CD4-positive, alpha-beta T cell treated with Interleukin-17A for 1 hour (primary cell): ENCODE results near the gene NFATC4.

Source experiments
- DNase-seq: peaks from one replicate; pipeline ENCODE4 v3.0.0-alpha.2; 2020

NFATC4 gene

DNA sequence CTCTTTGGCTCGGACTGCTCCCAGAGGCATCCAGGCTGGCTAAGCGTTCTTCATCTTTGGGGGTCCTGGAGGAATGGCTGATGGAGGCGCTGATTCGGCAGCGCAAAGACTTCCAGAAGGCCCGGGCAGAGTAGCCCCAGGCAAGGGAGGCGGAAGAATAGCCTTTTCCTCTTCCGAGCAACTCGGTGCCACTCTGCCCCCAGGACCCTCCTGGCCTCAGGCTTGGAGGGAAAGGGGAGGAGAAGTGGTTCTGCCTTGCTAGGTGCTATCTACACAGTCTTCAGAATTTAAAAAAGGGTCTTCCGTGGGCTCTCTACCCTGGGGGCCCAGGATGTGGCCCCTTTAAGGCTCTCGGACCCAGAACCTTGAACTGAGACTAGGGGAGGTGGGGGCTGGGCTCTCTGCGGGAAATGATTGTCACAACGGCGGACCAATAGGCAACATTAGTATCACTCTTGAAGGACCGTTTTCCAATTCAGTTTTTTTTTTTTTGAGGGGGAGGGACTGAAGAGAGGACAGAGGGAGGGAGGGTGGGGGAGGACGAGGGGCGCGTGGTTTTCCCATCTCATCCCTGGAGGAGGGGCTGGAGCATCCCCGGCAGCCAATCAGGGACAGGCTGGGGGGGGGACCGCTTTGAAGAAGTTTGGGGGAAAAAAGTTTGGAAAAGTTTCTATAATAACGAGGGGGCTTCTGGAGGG, at the start of gene NFATC4:
NFATC4 (plus strand) TSS at position 671 of the 698 bp plus-strand sequence. CDS start 157 bp downstream, outside the sequence.
- no peak for DNase-seq

DNA sequence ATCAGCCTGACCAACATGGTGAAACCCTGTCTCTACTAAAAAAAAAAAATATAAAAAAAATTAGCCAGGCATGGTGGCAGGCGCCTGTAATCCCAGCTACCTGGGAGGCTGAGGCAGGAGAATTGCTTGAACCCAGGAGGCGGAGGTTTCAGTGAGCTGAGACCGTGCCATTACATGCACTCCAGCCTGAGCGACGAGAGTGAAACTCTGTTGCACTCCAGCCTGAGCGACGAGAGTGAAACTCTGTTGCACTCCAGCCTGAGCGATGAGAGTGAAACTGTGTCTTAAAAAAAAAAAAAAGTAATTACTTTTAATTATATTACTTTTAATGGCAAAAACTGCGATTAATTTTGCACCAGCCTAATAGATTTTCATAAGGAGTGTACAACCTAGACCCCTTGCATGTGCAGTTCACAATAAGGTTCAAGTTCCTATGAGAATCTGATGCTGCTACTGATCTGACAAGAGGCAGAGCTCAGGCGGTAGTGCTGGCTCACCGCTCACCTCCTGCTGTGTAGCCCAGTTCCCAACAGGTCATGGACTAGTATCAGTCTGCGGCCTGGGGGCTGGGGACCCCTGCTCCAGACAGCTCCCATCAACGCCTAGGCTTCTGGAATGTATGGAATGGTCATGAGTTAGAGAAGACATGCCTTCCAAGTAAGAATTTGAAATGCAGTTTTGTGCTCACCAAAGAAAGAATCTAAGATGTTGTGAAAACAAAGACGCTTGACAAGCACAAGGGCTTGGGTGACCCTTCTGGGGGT, 46.6 kb upstream of the NFATC4 start:
- DNase-seq = no peak

DNA sequence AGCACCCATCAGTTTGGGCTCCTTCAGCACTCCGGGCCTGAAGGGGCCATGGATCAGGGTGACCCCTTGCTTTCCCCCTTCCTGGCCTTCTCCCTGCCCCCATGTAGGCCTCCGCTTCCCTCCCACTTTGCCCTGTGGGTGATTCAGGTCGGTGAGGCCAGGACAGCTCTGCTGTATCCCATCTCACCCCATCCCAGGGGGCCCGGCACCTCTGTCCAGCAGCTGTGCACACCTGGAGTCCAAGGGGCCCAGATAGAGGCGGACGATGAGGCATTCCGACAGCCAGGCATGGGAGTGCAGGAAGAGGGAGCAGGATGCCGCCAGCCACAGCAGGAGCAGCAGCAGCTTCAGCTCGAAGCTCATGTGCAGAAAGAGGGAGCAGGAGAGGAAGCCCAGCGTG, 45.3 kb upstream of the NFATC4 start:
- DNase-seq = no peak

DNA sequence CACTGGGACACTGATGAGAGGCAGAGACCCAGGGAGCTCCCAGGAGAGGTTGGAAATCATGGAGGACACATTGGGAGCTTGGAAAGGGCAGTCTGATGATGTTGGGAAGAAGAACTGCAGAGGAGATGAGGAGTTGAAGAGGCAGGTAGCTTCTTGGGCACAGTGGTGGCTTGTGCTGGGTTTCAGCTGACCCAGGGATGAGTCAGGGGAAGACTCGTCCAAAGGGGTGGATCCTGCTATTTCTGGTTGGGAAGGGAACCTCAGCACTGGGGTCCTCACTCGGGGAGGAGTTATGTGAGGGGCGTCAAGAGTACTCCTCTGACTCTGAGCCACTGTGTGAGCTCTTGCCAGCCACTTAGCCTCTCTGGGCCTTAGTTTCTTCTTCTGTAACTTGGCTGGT, 44.6 kb upstream of the NFATC4 start:
- DNase-seq = no peak

DNA sequence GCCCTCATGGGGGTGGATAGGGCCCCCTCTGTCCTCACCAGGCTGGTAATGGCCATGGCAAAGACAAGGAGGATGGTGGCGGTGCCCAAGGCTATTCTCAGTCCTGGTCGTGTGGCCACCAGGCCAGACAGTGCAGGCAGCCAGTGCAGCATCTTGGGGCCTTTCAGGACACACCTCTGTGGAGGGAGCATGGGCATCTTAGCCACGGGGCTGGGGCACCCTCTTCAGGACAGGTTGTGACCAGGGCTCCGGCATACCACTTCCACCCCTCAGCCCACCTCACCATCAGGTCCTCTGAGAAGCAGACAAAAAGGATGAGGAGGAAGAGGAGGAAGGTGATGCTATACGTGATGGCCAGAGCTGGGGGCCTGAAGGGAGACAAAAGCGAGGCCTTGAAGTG, 44.0 kb upstream of the NFATC4 start:
- no peak for DNase-seq

DNA sequence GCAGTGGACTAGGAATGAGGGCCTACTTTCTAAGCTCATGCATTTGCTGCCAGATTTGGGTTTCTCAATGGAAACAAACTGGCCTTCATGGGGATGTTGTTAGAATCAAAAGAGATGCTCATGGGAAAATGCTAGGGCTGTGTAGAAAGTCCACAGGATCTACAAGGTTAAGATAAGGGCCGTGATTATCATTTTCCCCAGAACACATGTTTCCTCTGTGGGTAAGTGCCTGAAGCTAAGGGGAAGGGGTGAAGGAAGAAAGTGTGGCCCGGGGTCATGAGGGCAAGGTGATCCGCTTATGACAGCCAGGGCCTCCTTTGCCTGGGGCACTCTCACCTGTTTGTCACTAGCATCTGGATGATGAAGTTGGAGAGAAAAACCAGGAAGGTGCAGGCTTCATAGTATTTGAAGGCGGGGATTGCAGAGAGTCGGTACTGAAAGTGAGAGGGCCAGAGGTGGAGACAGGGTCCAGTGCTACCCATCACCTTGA, 42.9 kb upstream of the NFATC4 start:
- DNase-seq = no peak

DNA sequence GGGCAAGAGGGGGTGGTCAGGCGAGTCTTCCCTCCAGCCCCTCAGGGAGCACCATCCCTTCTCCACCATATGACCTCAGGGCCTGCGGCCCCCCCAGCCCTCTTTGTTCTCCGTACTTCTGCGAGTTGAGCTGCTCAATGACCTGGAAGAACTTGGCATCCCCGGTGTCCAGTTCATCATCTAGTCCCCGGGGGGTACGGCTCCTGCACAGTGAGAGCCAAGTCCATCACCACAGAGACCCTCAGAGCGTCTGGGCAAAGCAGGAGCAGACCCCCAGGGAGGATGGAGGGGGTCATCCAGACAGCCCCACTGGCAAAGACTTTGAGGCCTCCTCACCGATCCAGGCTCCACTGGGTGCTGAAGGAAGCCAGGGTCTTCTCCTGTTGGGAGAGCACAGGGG, 42.0 kb upstream of the NFATC4 start:
- DNase-seq = no peak

DNA sequence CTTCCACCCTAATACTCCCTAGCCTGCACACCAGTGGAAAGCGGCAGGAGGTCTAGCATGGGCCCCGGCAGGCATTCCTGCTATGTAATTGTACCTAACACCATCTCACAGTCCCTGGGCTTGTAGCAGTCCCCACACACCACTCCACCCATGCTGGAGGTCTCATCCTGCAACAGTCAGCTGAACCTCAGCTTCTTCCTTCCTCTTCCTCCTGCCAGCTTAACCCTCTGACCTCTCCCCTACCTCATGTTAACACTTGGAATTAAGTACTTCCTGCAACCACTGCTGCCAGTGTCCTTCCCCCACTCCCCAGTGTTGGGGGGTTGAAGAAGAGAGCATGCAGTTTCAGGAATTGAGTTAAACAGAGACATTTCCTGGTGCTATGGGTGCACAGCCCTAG, 40.7 kb upstream of the NFATC4 start:
- DNase-seq = no peak

DNA sequence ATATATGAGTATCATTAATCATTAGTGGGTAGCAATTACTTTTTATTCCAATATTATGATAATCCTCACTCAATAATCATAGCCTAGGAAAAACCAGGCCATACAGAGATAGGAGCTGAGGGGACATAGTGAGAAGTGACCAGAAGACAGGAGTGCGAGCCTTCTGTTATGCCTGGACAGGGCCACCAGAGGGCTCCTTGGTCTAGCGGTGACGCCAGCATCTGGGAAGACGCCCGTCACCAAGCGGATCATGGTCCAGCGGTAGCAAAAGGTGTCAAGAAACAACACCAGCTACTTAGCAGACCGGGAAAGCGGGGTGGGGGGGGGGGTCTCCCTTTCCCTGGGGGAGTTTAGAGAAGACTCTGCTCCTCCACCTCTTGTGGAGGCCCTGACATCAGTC, 40.1 kb upstream of the NFATC4 start:
- DNase-seq = peak; percentile 39

DNA sequence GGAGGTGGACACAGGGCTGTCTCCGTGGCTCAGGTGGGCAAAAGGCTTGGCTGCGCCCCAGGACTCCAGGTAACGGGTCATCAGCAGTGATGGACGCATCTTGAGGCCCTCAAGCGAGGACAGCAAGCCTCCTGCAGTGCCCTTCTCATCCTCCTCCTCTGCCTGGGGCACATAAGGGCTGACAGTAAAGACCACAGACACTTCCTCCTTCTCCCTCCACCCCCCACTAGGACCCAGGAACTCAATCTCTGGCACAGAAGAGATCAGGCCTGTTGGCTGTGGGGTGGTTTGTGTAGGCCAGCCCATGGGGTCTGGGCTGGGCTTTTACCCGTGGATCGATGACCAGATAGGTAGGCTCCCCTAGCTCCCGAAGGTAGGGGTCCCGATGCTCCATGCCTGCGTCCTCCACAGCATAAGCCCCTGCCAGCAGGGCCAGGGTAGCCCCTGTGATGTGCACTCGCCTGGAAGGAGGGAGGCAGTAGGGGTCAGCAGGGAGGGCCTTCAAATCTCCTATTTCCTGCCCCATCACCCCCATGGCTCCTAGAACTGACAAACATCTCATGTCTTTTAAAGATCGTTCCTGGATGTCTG, 38.8 kb upstream of the NFATC4 start:
- no peak for DNase-seq

DNA sequence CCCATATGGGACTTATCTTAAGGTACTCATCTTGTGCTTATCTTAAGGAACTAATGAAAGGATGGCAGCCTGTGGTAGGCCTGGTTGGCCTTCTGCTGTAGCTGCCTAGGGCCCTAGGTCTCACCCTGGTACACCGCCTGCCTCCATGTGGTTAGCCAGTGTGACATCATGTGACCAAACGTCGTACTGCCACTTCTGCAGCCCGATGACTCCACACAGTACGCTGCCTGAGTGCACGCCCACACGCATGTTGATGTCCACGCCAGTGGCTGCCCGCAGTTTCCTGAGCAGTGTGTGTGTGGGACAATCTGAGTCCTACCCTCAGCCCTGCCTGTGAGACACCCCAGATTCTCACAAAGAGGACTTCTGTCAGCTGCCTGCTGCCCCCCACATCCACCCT, 38.2 kb upstream of the NFATC4 start:
- peak; percentile 82 for DNase-seq

DNA sequence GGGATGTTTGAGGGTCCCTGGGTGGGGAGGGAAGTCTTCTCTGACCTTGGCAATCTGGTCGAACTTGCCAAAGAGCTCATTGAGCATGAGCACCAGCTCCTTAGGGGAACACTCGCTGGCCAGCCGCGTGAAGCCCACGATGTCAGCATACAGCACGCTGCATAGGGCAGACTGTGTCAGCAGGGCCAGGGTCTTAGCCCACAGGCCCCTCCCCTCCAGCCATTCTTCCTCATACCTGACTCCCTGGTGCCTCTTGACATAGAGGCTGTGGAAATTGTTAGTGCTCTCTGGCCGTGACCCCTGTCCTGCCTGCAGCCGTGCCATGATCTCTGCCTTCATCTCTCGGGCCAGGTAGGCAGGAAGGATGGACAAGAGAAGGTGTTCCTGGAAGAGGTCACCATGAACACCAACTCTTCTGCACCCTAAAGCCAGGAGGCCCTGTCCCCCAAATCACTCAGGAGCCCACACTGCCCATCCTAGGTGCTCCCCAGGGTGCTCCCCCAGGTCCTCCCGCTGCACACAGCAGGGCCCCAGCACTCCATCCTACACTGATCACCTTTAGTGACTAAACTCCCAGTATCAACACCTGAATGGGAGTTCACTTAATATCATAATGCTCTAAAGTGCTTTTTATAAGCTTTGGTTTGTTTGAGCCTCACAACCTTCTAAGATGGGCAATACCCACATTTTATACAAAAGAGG, 36.9 kb upstream of the NFATC4 start:
- no peak for DNase-seq

DNA sequence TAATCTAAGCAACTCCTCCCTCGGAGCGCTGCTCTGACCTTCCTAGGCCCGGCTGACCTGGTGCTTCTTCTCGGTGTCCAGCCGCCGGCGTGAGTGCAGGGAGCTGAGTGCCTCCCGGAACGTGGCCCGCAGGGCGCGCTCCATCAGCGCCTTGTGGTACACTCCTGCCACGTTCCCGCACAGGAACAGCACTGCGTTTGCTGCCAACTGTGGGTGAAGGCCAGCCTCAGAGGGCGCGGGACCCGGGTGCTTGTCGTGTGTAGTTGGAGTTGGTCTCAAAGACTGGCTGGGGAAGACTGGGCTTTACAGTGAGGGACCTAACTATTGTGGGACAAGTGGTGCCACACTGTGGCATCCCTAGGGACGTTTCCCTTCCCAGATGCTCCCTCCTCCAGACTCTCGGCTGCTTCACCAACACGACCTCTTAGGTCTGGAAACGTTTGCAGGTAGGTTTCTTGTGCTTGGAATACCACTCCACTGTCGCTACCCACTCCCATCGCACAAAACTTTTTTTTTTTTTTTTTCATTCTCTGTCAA, 36.2 kb upstream of the NFATC4 start:
- DNase-seq = no peak

DNA sequence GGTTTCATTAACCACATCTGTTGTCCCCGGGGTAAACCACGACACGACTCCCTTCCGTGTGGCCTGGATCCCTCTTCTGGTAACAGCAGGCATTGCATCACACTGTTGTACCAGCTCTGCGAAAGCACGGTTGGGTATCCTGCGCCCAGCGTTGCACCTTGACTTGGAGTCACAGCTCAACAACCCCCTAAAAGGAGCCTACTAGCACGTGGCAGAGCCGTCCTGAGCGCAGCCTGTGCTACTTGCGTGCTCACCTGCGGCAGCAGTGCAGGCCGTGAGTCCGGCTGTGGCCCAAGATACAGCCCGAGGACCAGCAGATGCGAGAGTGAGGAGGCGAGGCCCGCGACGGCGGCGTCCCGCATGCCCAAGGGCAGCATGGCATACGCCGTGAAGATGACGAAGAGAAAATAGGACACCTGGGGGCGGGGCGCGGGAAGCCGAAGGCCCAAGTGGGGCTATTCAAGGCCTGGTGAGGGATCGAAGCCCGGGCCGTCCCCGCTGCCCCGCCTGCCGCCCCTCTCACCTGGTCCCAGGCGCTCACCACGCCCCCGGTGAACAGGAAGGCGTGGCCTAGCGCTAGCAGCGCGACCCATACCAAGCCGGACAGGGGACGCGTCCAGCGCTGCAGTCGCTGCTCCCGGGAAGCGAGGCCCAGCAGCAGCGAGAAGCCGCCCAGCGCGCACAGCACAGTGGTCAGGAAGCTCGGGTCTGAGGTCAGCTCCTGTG, 35.6 kb upstream of the NFATC4 start:
- peak; percentile 94 for DNase-seq

DNA sequence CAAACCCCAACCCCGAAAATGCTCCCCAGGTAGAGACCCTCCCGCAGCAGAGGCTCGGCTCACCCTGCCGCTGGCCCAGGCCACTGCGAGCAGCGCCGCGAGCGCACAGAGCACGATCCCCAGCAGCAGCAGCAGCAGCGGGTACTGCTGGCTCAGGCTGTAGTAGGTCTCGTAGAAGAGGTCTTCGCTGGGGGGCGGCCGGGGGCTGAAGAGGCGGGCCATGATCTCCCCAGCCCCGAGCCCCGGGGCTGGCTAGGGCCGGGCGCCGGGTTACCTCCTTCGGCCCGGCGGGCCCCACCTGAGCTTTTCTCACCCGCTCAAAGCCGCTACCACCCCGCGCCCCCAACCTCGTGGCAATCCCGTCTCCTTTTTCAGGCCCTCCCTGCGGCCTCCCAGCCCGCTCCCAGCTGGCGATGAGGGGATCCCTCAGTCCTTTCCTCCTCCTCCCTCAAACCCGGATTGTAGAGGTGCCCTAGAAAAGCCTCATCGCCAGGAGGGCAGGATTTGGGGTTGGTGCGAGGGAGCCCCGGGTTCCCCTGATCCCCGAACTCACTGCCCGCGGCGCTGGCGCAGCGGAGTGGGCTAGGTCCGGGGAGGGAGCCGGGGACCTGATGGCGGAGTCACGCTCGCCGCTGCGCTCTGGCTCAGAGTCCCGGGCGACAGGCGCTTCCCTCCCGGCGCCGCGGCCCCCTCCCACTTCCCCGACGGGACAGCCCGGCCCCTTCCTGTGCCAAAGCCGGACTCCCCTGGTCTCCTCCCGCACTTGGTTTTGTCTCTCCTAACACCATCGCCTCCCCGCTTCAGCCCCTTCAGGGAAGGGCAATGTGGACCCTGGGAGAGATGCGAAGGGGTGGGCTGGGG, 33.3 kb upstream of the NFATC4 start, which contains the start of gene ADCY4:
ADCY4 (minus strand) TSS at position 641 of the 861 bp plus-strand sequence; CDS start at position 222, 419 bp downstream.
- no peak for DNase-seq

DNA sequence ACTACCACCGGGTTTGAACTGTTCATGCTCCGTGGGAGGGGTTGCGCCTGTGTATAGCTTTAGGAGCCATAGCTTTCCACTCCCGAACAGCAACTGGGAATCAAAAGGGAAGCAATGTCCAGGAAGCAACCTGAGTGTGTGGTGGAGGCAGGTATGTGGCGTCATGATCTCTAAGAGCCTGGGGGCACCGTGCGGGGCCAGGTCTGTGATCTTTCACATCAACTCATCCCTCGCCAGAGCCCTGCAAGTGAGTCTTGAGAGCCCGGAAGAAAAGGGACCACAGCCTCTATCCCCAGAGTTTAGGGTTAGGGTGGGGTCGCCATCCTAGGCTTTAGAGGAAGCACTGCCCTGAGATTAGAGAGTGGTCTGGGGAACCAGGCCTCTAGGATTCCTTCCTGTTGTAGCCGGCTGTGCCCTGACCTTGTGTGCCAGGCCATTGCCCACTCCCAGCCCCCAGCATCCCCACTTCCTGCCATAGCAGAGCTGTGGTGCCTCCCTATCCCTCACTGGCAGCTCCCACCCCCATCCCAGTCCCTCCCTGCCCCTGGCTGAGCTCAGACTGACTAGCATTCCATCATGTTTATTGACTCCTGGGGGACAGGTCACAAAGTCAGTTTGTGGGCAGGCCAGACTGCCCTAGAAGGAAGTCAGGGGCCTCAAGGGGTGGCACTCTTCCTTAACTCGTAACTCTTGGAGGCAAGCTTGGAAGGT, 32.4 kb upstream of the NFATC4 start:
- DNase-seq = no peak

DNA sequence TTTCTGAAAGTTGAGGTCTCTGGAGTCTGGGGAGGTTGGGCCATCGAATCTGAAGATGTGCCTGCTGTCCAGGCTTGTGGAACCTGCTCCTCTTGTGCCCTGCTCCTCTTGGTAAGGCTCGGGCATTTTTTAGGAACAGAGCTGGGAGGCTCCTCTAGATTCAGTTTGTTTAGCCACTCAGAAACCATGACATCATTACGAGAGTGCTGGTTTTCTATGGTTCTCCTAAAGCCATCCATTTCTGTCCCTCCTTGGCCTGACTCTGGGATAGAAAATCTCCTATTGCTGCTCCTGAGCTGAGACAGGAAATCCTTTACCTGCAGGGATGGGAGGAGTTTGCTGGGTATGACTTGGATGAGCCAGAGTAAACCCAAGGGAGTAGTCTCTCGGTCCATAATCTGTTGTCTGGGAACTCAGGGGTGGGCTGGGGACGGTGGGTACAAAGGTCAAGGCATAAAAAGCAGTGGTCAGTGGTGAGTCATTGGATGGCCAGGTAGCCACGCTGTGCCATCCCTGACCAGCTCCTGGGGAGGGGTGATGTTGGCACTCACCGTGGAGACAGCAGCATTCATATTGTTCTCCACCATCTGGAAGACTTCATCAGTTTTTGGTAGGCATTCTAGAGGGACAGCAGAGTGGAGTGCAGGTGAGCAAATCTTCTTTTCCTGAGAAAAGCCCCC, 30.7 kb upstream of the NFATC4 start:
- no peak for DNase-seq

DNA sequence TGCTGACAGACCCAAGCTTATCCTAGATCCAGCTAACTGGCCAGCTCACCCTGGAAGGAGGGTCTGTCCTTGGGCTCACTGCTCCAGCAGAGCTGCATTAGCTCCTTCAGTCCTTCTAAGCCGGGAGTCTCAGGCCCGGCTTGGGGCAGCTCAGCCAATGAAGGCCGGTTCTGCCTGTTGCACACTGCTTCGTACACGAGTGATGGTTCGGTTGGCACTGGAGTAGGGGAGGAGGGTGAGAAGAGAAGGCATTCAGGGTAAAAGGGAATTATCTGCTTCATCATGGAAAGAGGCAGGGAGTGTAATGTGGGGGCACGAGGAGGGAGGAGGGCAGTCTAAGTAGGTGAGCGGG, 30.2 kb upstream of the NFATC4 start:
- no peak for DNase-seq

DNA sequence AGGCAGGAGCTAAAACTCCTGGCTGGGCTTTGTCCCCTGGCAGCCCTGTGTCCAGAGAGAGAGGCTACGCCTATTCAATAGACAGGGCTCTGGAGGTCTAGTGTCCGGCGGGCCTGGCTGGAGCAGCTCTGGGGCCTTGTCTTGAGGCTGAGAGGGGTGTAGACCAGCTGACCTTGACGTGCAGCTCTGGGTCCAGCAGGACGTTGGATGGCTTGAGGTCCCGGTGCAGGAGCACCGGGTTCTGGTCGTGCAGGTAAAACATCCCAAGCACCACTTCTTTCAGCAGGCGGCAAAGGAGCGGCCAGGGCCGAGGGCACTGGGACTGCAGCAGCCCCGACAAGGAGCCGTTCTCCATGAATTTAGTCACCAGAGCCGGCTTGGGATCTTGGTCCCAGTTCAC, 29.1 kb upstream of the NFATC4 start:
- DNase-seq = no peak
